ENCODE results near the gene FRY.
A peak's percentile ranks its signal among the peaks of the same experiment; 100 is the strongest.

The FRY gene

DNA sequence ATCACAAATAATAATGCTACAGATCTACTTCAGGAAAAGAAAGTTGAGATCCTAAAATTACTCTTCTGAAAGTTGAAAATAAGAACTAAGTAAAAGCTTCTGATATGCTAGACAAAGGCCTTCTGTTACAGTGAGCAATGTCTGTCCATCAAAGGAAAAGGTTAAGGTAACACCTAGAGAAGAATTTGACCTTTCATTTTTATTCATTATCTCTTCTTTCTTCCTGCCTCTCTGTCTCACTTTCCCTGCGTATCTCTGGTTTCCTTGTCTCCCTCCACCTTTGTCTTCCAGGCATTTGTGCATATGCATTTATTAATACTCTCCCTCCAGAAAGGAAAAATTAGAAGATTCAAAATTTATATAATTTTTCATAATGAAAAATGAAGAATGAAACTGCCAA lies 234.6 kb downstream of the FRY start:
- DNase-seq: no peak

GRCh38 chr13:32267836-32268439 lies 236.4 kb downstream of the FRY start:
- DNase-seq: peak in 4 of 5 donors; percentile 8 to 41 (median 30)

DNA sequence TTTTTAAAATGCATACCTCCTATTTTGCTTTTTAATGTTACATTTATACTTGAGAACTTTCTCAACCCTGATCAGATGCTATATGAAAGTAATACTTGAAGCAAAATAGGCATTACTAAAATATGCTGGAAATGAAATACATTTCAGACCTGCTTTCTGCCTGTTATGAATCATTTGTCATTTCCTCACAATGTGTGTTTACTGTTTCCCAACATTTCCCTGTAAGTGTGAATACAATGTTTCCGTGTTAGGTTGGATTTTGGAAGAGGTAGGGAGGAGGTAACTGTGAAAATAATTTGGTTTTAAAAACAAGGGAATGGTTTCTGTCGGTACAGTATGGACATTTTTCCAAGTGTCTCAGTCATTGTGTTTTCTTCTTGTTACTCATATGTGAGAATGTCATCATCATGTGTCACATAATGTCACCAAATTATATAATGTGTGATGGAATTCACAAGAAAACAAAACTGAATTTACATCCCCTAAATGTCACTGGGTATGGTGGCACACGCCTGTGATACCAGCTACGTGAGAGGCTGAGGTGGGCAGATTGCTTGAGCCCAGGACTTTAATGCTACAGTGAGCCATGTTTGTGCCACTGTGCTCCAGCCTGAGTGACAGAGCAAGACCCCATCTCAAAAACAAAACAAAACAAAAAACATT lies 240.6 kb downstream of the FRY start:
- no peak for DNase-seq

DNA sequence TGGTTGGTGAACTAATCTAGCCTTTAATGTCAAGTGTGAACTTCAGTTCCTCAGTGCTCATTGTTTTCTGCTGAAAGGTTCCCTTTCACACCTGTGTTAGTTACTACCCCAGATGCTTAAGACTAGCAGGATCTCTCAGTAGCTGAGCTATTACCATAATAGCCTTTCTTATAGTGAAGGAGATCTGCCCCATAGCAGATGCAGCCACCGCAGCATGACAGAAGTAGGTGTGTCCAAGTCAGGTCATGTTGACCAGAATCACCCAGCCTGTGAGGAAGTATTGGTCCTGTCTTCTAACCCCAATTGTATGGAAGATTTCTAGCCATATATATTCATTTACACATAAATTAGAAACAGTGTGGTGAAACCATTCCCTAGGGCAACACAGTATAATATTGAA lies 246.3 kb downstream of the FRY start:
- DNase-seq: no peak

- DNase-seq: no peak
These were observed 246.9 kb downstream of the FRY start for GRCh38 chr13:32278426-32278825.

- no peak for DNase-seq
These were observed 249.5 kb downstream of the FRY start for GRCh38 chr13:32281096-32281495.

GRCh38 chr13:32282096-32282711 lies 250.6 kb downstream of the FRY start:
- DNase-seq: no peak

DNA sequence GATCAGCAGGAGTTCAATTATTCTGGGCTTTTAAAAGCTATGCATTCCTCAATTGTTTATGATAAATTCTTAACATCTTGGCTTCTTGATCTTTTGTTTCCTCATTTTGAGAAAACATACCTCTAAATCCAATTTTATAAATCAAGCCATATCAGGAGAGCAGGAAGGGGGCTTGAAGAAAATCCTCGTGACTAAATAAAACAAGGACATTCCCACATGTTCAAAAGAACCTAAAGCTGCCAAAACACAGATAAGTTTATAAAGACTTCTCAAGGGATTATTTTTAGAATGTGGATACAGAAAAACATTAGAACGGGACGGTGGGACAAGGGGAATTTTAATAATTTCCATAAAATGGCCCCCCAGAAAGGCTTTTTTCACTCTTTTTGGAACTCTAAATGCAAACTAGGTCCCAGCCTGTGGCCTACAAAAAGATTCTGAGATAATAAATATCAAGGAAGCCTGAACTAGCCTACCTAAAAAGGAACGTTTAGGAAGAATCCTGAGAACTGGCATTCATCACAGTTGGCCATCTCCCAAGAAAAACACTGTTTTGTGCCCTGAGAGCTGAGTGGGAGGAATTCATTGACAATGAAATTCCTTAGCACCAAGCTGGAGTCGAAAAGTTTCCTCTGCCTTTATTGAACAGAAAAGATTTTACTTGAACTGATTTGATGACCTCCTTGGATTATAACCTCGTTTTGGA lies 253.5 kb downstream of the FRY start:
- no peak for DNase-seq

DNA sequence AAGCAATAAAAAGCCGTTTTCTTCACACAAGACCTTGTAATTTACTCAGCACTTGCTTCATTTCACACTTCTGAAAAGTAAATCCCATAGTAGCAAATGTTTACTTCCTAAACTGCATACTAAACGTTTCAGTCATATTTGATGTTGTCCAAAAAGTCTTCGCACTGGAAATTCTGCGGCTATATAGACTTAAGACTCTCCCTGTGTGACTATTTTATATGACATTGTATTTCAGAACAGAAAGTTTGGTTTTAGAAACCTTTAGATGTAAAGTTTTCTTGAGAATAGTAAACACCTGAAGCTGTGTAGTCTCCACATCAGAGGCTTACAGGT lies 254.0 kb downstream of the FRY start:
- DNase-seq: no peak

DNA sequence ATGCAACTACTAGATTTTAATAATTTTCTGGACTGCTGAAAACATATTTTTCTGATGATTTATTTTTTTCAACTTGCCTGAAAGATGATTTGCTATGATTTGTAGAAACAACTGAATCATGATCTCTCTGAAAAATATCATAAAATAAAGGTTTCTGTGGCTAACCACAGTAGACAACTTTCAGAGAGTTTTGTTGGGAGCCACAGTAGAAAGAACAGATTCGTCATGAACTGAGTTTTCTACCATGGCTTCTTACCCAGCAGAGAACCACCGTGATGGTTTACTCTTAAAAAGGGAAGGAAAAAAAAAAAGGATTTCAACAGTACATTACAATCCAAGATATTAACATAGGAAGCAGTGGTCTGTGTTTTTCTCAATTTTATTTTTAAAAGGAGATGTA lies 265.6 kb downstream of the FRY start:
- DNase-seq: no peak

- DNase-seq: no peak
These were observed 267.1 kb downstream of the FRY start for GRCh38 chr13:32298695-32299094.

DNA sequence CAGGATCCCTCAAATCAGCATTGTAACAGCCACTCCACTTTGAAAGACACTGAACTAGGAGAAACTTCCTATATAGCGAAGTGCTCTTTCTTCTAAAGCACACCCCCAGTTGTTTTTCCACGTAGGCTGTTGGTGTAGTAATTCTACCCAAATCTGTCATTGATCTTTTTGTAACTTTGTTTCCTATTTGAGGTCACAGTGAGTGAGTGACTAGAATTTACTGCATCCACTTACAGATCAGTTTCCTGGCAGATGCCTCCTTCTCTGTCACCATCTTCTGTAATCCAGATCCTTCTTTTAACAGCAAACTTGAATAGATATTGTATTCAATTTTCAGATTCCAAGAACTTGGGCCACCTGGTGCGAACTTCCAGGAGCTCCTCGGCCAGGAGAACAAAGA lies 268.3 kb downstream of the FRY start:
- peak in 1 of 5 donors; percentile 12 for DNase-seq

- no peak for DNase-seq
These were observed 268.8 kb downstream of the FRY start for GRCh38 chr13:32300406-32300805.

GRCh38 chr13:32300920-32301319 lies 269.3 kb downstream of the FRY start:
- DNase-seq: no peak

- DNase-seq: no peak
These were observed 270.9 kb downstream of the FRY start for GRCh38 chr13:32302461-32302860.

GRCh38 chr13:32305646-32306045 lies 274.1 kb downstream of the FRY start:
- DNase-seq: no peak

DNA sequence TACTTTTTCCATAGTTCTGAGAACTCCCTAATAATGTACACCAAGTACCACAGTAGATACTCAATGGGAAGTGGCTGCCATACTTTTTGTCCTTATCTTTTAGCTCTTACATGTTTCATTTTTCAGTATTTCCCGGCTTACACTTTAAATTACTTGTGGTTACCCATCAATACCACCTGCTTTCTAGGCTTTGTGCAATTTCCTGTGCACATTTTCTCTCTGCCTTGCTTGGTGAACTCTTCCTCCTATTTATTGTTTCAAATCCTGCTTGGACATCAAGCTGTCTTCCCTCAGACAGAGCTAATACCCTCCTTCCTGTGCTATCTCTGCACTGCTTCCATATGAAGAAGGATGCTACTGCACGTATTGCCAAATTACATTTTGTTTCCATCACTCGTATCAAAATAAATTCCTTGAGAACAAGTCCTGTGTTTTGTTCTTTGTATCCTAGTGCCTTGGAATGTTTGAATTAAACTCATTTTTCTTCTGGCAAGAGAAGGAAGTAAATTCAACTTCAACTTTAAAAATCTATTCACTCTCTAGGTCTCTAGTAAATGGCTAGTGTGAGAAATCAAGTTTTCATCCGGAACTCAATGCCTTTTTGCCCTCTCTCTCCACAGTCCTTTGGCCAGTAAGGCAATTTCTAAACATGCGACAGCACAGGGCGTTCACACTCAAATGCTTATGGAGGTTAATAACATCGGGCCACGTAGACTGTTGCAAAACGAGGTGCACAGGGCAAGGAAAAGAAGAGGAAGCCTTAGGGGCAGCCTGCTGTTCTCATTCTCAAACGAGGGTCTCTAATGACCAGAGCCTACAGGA lies 277.9 kb downstream of the FRY start:
- no peak for DNase-seq

DNA sequence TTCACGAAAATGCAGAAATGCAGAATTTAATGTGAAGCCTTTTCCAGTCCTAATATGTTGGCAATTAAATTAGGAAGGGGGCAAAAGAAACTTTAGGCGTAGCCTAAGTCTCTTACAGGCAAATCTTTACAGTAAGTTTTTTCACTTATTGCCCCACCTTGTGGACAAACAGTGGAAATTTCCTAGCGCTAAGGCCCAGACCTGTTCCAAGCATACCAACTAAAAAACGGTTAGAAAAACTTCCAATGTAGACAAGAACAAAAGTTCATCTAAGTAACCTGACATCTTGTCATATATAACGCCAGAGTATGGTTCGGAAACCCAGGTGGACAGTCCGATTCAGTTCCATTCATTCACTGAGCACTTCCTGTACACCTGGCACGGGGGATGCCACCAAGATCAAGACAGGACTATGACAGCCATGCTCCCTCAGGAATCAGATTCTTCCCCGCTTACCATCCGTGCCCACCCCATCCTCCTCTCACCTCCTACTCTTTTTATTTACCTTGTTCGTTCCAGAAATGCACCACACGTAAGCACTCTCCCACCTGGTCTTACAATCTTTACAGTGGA lies 278.6 kb downstream of the FRY start:
- peak in 1 of 5 donors; percentile 55 for DNase-seq

DNA sequence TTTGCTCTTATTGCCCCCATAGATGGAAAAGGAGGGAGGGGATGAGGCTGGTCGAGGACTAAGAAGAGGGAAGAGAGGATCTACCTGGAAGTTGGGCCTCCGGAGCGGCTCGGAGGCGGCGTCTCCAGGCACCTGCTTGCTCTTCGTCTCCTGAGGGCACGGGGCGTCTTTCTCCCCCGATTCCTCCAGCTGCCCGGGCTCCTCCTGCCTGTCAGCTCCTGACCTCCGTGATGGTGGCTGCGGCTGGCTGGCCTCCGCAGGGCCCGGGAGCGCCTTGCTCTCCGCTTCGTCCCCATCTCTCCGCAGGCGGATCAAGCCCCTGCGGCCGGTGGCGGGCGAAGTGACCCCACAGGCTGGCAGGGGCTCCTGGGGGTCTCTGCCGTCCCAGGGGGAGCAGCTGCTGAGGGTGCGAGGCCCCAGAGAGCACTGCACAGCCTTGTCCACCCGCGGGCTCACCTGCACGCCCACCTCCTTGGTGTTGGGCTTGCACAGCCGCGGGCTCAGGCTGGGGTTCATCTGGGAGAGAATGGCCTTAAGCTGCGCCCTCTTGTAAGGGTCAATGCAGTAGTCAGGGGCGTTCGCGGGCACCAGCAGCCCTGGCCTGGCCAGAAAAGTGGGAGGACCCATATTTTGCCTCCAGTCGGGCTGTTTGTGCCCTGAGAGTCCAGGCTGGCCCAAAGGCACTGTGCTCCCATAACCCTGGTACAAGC lies 279.8 kb downstream of the FRY start:
- DNase-seq: no peak

GRCh38 chr13:32314271-32315237 lies 283.0 kb downstream of the FRY start:
- DNase-seq: peak; percentile 10 to 68 (median 43)

All from T-helper 1 cell (primary cell).